ENCODE measurements around the gene C4orf50. TPM values are rescaled to one million over a fixed set of nuclear protein-coding genes. Genes with fewer than 3 reads are reported as not detected.
"Not testable (repeated sequence)": the region's sequence is repeated elsewhere in the genome, so short reads cannot be mapped to it uniquely, and the experiment has no call there.

The C4orf50 gene
- total and polyA plus RNA-seq, 7 donors: not detected

GRCh38 chr4:5995901-5996623, 22.2 kb downstream of the C4orf50 start:
- DNase-seq (peak in 1 of 2 donors; percentile 19), ATAC-seq (no peak)
- no peaks in the 10 kb centered on the region for H3K4me1 ChIP-seq
- no peaks in the 10 kb centered on the region for H3K9me3 ChIP-seq
- no peak overlapping the region for H3K27ac ChIP-seq
- no peaks in the 10 kb centered on the region for H3K36me3 ChIP-seq (ENCODE audit: insufficient read depth in 1 of 2, low read depth in 1 of 2)
- intact Hi-C loops (cut with DNase I): loop anchor here in 1 of 2 donors (5.0 kb wide), 1 partner anchor 331 kb away; no protein-coding TSS in a partner anchor
- TF ChIP-seq, protein P1, sequence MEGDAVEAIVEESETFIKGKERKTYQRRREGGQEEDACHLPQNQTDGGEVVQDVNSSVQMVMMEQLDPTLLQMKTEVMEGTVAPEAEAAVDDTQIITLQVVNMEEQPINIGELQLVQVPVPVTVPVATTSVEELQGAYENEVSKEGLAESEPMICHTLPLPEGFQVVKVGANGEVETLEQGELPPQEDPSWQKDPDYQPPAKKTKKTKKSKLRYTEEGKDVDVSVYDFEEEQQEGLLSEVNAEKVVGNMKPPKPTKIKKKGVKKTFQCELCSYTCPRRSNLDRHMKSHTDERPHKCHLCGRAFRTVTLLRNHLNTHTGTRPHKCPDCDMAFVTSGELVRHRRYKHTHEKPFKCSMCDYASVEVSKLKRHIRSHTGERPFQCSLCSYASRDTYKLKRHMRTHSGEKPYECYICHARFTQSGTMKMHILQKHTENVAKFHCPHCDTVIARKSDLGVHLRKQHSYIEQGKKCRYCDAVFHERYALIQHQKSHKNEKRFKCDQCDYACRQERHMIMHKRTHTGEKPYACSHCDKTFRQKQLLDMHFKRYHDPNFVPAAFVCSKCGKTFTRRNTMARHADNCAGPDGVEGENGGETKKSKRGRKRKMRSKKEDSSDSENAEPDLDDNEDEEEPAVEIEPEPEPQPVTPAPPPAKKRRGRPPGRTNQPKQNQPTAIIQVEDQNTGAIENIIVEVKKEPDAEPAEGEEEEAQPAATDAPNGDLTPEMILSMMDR (IDR thresholded peaks at IDR 0.05): no peak
- H3K27me3 ChIP-seq (ENCODE audit: insufficient read depth in 3 of 3, low read length in 2 of 3): peaks cover 0 to 10% (median 6%) of the 10 kb centered on the region in 3 donors
- WGBS, 3 donors: 51 to 55% (median 53%) methylated on average over 19 of the region's 19 CpGs
- no peak overlapping the region for H3K4me3 ChIP-seq

GRCh38 chr4:5993876-5994811, 24.1 kb downstream of the C4orf50 start:
- TF ChIP-seq, protein P1 (IDR thresholded peaks at IDR 0.05): no peak
- H3K4me1 ChIP-seq: no peaks in the 10 kb centered on the region
- ATAC-seq (no peak), DNase-seq (no peak)
- no peaks in the 10 kb centered on the region for H3K9me3 ChIP-seq
- intact Hi-C loops (cut with DNase I): no loop called here
- H3K36me3 ChIP-seq (ENCODE audit: insufficient read depth in 1 of 2, low read depth in 1 of 2): no peaks in the 10 kb centered on the region
- peaks cover 0 to 9% (median 6%) of the 10 kb centered on the region in 3 donors for H3K27me3 ChIP-seq (ENCODE audit: insufficient read depth in 3 of 3, low read length in 2 of 3)
- H3K27ac ChIP-seq: no peak overlapping the region
- WGBS, 3 donors: 82 to 85% (median 84%) methylated on average over 23 of the region's 23 CpGs
- no peak overlapping the region for H3K4me3 ChIP-seq

DNA sequence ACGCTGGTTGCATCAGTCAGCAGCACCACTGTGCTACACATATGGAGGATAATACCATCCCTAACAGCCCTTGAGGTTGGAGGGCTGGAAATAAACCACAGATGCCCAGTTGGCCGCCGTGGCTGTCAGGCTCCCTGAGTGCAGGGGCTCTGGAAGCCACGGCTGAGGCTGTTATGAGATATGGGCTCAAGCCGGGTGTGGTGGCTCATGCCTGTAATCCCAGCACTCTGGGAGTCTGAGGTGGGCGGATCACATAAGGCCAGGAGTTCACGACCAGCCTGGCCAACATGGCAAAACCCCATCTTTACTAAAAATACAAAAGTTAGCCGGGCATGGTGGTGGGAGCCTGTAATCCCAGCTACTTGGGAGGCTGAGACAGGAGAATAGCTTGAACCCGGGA, 24.9 kb downstream of the C4orf50 start:
- WGBS, 3 donors: 55 to 64% (median 61%) methylated on average over 9 of the region's 9 CpGs

GRCh38 chr4:5992828-5993321, 25.4 kb downstream of the C4orf50 start:
- ATAC-seq (no peak), DNase-seq (no peak)
- intact Hi-C loops (cut with DNase I): no loop called here

More for the DNA sequence above, 24.9 kb downstream of the C4orf50 start:
- H3K36me3 ChIP-seq (ENCODE audit: insufficient read depth in 1 of 2, low read depth in 1 of 2); H3K4me3 ChIP-seq; ATAC-seq; H3K27ac ChIP-seq; H3K9me3 ChIP-seq; DNase-seq; intact Hi-C loops (cut with DNase I); H3K4me1 ChIP-seq; H3K27me3 ChIP-seq (ENCODE audit: insufficient read depth in 3 of 3, low read length in 2 of 3): not testable (repeated sequence)

More at GRCh38 chr4:5992828-5993321, 25.4 kb downstream of the C4orf50 start:
- Histone ChIP-seq H3K27me3 (ENCODE audit: insufficient read depth in 3 of 3, low read length in 2 of 3) (peaks cover 0 to 7% (median 6%) of the 10 kb centered on the region in 3 donors), H3K4me1 (no peaks in the 10 kb centered on the region), H3K27ac (no peak overlapping the region), H3K9me3 (no peaks in the 10 kb centered on the region), H3K36me3 (ENCODE audit: insufficient read depth in 1 of 2, low read depth in 1 of 2) (no peaks in the 10 kb centered on the region), H3K4me3 (no peak overlapping the region)
- 49 to 61% (median 55%) methylated on average over 11 of the region's 11 CpGs for WGBS, 3 donors
- TF ChIP-seq, protein P1 (IDR thresholded peaks at IDR 0.05): no peak
